GM19468 (cell line): ENCODE results near the gene GOLGA8S.
"Not testable (repeated sequence)": the region's sequence is repeated elsewhere in the genome, so short reads cannot be mapped to it uniquely, and the experiment has no call there.

Experiments
- ATAC-seq: cut with Tn5 transposase; IDR thresholded peaks from one replicate; pipeline ENCODE4 v1.9.1; 2021; ENCODE audit warnings: mild to moderate bottlenecking, moderate library complexity, moderate number of reproducible peaks; ENCODE audit not compliant: unreplicated experiment; ENCODE audit errors: extremely low read depth

GOLGA8S gene, protein sequence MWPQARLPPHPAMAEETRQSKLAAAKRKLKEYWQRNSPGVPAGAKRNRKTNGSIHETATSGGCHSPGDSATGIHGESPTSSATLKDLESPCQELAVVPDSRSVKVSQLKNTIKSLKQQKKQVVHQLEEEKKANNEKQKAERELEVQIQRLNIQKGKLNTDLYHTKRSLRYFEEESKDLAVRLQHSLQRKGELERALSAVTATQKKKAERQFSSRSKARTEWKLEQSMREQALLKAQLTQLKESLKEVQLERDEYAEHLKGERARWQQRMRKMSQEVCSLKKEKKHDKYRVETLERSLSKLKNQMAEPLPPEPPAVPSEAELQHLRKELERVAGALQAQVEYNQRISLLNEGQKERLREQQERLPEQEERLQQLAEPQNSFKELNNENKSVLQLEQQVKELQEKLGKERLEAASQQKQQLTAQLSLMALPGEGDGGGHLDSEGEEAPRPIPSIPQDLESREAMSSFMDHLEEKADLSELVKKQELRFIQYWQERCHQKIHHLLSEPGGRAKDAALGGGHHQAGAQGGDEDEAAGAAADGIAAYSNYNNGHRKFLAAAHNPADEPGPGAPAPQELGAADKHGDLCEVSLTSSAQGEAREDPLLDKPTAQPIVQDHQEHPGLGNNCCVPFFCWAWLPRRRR

GRCh38 chr15:23354448-23354847 is at the start of gene GOLGA8S:
Gene GOLGA8S, plus strand, starts transcription at chr15:23354748. Its CDS starts 62 bp downstream, at chr15:23354810.
- not testable (repeated sequence) for ATAC-seq

- ATAC-seq = not testable (repeated sequence)
Measured at GRCh38 chr15:23304805-23305204, 49.7 kb upstream of the GOLGA8S start.

GRCh38 chr15:23305921-23306320 is 48.6 kb upstream of the GOLGA8S start:
- ATAC-seq = not testable (repeated sequence)

- not testable (repeated sequence) for ATAC-seq
Measured at GRCh38 chr15:23311233-23311632, 43.3 kb upstream of the GOLGA8S start.

DNA sequence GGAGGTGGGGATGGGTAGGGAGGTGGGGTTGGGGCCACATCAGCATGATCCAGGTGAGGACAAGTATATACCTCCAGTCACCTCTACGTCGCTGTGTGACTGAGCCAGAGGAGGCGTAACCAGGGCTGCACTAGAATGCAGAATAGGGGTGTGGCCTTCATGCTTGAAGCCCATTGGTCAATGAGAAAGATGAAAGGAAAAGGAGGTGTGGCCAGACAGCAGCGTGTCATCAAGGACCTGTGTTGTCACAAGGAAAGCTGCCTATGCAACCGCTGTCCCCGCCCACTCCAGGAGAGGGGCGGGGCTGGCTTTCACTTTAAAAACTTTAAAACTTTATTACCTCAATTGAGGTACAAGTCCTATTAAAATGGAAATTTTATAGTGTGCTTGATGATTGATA is 20.5 kb upstream of the GOLGA8S start, which contains the start of gene GOLGA6L26:
Gene GOLGA6L26, minus strand, starts transcription at position 101 of the 400 bp plus-strand sequence. Its CDS starts 61 bp downstream, at position 40.
- ATAC-seq = not testable (repeated sequence)

- ATAC-seq = not testable (repeated sequence)
Measured at GRCh38 chr15:23362622-23363021, 8.1 kb downstream of the GOLGA8S start.

DNA sequence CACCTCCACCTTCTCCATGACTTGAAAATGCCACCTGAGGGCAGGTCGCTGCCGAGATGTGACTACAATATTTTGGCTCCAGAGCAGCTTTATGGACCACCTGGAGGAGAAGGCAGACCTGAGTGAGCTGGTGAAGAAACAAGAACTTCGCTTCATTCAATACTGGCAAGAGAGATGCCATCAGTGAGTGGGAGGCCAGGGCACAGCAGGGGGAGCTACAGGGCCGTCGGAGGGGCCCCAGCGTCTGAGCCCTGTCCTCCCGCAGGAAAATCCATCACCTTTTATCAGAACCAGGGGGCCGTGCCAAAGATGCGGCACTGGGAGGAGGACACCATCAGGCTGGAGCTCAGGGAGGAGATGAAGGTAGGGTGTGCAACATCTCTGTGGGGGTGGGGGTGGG is 9.7 kb downstream of the GOLGA8S start:
- not testable (repeated sequence) for ATAC-seq

DNA sequence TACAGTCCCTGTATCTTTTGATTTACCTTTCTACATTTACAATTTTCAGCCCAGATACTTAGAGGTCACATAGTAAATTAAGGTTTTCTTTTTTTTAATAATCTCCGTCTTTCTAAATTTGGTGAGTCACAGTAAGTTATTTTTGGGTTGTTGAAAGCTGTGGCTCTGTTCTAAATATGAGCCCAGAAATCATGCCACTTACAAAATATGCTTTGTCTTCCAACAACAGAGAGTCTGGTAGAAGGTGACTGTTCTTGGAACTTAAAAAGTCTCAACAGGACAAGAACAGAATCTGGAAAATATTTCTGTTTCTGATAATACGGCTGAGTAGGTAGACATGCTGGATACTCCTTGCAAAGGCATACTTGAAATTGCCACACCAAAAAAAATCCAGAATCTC is 16.0 kb downstream of the GOLGA8S start:
- ATAC-seq = no peak

GRCh38 chr15:23371134-23371533 is 16.6 kb downstream of the GOLGA8S start:
- not testable (repeated sequence) for ATAC-seq

DNA sequence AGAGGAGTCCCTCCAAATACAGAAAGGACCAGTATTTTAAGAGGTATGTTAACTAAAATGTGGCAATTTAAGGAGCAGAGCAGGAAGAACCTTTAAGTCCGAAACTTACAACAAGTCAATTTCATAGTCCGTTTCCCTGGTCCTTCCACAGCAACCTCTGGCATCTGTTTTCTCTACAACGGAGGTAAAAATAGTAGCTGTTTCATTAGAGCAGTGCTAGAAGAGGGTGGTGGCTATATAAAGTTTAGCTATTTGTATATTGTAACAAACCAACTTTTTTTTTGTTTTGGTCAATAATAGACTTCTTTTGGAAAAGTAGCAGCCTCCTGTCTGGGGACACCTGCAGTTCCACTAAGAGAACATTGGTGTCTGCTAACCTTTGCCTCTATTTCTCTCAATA is 17.3 kb downstream of the GOLGA8S start:
- ATAC-seq = not testable (repeated sequence)

- ATAC-seq = no peak
Measured at GRCh38 chr15:23372284-23372683, 17.7 kb downstream of the GOLGA8S start.

DNA sequence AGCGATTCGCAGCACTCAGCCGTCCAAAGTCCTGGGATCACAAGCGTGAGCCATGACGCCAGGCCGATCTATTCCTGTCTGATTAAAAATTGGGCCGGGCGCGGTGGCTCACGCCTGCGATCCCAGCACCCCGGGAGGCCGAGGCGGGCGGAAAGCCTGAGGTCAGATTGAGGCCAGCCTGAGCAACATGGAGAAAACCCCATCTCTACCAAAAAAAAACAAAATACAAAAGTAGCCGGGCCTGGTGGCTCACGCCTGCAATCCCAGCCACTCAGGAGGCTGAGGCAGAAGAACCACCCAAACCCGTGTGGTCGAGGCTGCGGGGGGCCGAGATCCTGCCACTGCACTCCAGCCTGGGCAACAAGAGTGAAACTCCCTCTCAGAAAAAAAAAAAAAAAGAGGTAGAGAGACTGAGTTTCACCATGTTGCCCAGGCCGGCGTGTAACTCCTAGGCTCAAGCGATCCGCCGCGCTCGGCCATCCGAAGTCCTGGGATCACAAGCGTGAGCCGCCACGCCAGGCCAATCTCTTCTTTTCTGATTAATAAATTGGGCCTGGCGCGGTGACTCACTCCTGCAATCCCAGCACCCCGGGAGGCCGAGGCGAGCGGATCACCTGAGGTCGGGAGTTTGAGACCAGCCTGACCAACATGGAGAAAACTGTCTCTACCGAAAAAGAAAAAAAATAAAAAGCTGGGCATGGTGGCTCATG is 18.5 kb downstream of the GOLGA8S start:
- ATAC-seq = not testable (repeated sequence)

GRCh38 chr15:23374226-23374625 is 19.7 kb downstream of the GOLGA8S start:
- not testable (repeated sequence) for ATAC-seq

DNA sequence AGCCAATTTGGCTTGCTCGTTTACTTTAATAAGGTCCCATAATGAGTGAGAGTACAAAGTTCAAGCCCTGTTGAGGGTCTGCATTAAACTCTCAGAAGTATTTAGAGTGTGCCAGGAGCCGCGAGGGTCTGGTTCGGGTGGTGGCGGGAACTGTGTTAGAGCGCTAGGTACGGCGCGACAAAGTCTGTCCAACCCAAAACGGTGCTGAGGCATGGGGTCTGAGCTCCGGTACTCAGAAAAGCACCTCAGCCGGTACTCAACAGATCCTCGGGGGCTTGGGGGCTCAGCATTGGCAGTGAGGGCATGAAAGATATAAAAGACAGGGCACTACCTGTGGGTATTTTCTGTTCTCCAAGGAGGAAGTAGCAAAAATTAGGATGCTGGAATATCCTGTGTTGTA is 24.4 kb downstream of the GOLGA8S start:
- not testable (repeated sequence) for ATAC-seq

DNA sequence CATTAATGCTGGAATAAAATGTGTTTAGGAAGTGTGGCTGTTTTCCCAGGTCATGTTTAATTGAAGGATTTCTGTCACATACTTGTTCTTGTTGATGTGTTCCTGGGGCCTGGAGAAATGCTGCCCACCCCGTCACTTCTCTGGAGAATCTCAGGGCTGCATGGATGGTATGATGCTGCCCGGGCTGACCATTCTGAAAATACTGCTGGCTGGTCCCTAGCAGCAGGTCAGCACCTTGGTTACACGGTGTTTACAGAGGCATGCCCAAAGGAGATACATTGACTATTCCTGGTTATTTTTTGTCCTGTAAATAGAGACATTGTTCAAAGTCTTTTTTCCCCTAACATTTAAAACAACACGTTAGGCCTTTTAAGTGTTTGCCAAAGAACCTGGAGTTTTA is 26.2 kb downstream of the GOLGA8S start:
- ATAC-seq = not testable (repeated sequence)

GRCh38 chr15:23381192-23381591 is 26.6 kb downstream of the GOLGA8S start:
- not testable (repeated sequence) for ATAC-seq

DNA sequence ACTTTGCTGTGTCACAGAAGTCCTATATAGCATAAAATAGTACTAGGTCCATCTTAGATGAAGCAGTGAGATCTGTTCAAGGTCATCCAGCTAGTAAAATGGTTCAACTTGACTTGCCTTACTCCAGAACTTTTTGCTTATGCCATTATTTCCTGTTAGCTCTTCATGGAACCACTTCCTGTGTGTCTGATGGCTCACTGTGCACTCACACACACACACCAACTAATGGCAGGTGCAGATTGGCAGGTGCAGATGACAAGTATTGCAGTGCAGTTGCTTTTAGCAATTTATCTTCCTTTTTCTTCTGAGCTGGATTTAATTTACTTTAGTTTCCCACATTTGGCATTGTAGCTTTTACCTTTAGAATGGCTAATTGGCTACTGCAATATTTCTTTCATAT is 29.8 kb downstream of the GOLGA8S start:
- no peak for ATAC-seq

DNA sequence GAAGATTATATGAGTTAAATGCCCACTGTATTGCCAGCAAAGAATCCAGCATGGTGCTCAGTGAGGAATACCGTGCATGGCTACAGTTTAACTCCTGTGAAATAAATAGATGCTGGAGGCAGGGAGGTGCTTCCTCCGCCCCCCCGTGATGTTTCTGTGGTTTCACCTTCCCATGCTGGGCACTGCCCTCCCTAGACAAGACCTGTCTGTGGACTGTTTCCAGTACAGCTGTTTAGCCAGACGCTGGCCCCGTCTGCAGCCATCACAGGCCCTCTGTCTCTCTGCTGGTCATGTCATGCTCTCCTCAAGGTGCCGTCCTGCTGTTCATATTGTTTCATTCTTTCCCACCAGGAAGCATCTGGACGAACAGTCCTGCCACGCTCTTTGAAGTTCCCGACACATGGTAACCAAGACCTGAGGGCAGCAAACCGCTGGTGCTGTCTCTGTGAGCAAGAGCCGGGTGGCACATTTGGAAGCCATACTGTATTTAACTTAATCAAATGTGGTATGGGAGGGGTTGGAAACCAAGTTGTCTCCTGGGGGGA is 31.4 kb downstream of the GOLGA8S start:
- ATAC-seq = no peak

DNA sequence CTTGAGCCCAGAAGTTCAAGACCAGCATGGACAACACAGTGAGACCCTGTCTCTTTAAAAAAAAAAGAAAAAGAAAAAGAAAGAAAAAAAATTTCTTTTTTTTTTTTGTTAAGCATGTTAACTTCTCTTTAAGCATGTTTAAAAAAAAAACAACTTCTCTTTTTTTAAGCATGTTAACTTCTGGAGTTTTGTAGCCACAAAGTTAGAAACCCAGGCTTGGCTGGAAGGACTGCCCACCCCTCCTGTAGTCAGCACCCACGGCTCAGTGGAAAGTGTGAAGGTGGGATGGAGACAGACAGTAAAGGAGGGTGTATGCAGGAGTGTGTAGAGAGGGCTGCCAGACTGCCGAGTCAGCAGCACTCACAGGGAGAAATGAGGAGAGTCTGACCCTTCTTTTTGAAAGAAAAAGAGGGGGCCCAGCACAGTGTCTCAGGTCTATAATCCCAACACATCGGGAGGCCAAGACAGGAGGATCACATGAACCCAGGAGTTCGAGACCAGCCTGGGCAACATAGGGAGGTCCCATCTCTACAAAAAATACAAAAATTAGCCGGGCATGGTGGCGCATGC is 33.2 kb downstream of the GOLGA8S start:
- ATAC-seq = no peak
